ENCODE results near the gene NEUROG1. TPM values are rescaled to one million over a fixed set of nuclear protein-coding genes. Genes with fewer than 3 reads are reported as not detected.

Gene NEUROG1
- total RNA-seq, 2 experiments from 2014 or later: not detected

DNA sequence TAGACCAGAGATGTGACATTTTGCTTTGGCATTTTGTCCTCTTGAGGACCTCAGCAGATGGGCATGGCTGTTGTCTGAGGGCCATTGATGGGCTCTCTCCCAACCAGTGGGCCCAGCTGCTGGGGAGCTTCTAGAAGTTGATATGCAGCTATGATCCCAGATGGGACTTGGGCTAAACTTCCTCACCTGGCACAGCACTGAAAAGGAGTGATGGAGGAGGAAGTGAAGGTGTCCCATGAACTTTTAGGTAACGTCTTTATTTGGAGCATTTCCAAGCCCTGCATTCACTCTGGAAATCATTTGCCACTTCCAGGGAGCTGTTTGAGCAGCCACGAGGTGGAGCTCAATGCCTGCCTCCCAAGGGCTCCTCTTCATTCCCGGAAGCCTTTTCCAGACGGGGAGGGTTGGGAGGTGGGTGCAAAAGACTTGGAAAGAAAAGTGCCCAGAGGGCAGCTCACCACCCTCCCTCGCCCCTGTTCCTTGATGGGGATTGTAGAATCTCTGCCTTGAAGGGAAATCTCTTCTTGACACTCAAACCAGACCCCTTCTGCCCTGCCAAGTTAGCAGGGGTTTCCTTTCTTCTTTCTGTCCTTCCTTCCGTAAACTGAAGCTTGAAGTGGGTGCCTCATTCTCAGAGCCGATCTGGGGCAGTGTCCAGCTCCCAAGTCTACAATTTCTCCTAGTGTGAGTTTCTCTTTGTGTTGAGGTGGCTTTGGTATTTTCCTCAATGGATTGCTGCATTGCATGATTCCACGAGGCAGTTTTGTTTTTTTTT lies 18.1 kb upstream of the NEUROG1 start:
- H3K9me3 Mint-ChIP-seq: no peaks in the 10 kb centered on the region
- ATAC-seq (no peak), DNase-seq (no peak)
- TF ChIP-seq, protein P1, sequence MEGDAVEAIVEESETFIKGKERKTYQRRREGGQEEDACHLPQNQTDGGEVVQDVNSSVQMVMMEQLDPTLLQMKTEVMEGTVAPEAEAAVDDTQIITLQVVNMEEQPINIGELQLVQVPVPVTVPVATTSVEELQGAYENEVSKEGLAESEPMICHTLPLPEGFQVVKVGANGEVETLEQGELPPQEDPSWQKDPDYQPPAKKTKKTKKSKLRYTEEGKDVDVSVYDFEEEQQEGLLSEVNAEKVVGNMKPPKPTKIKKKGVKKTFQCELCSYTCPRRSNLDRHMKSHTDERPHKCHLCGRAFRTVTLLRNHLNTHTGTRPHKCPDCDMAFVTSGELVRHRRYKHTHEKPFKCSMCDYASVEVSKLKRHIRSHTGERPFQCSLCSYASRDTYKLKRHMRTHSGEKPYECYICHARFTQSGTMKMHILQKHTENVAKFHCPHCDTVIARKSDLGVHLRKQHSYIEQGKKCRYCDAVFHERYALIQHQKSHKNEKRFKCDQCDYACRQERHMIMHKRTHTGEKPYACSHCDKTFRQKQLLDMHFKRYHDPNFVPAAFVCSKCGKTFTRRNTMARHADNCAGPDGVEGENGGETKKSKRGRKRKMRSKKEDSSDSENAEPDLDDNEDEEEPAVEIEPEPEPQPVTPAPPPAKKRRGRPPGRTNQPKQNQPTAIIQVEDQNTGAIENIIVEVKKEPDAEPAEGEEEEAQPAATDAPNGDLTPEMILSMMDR (IDR thresholded peaks at IDR 0.05): no peak
- POLR2A ChIA-PET: no interaction called here
- H3K4me3 Mint-ChIP-seq: no peak overlapping the region
- intact Hi-C loops (cut with micrococcal nuclease): loop anchor here (2.0 kb wide), 1 partner anchor 89 kb away; no protein-coding TSS in a partner anchor
- peaks cover 45% of the 10 kb centered on the region for H3K27me3 Mint-ChIP-seq
- H3K27ac Mint-ChIP-seq: no peak overlapping the region
- H3K4me1 Mint-ChIP-seq (ENCODE audit: low read depth): no peaks in the 10 kb centered on the region
- CTCF ChIA-PET: interaction anchor here (0.9 to 12.5 kb wide), 6 partner anchors 10 to 276 kb away, joined by 3 to 430 read pairs (median 4); no protein-coding TSS in a partner anchor
- no peaks in the 10 kb centered on the region for H3K36me3 Mint-ChIP-seq (ENCODE audit: low read depth)

DNA sequence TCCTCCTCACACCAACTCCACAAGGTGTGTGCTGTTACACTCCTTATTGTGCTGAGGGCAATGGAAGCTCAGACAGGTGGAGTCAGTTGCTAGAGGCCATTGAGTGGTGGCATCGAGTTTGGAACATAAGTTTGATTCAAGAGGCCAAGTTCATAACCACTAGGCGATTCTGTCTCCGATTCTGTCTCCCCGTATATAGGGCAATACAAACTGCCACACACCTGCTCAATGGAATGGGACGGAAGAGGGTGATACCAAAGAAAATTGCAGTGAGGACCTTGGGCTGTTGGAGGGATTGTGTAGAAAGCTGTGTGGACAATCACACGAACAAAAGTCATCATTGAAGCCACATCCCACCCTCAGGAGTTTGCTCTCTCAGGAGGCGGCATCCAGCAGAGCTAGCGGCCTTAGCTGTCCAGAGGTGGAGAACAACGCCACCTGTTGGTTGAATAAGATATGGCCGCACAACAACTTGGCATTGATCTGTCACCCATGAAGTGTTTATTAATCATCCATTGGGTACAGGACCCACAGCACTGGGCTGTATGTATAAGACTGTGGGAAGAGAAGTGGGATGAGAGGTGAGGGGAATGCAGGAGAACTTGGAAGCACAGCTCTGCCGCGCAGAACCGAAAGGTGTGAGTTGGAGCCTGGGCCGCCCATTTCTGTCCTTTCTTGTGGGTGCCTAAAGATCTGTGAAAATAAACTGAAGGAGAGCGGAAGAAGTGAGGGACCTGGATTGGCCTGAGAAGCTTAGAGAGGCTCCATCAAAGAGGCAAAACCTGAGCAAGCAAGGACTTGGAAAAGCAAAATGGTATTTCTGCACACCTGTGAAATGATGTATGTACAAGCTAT lies 16.1 kb upstream of the NEUROG1 start:
- intact Hi-C loops (cut with micrococcal nuclease): loop anchor here (2.0 kb wide), 1 partner anchor 87 kb away; no protein-coding TSS in a partner anchor
- ATAC-seq: peak; percentile 91
- POLR2A ChIA-PET: interaction anchor here (1.0 to 1.2 kb wide), 2 partner anchors 85 to 86 kb away, joined by 3 read pairs; no protein-coding TSS in a partner anchor

DNA sequence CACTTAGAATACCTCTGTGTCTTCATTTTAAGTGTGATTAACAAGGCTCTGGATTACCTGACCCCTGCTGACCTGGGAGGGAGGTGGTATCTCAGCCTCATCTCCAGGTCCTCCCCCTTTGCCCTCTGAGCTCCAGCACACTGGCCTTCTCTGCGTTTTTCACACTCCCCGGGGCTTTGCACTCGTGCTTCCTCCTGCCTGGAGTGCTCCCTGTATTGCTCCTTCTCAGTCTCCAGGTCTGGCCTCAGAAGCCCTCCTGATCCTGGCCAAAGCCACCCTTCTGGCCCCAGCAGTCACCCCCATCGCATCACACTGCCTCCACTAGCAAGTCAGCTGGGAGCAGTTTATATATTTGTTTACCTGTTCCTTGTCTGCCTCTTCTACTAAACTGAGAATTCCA lies 13.6 kb upstream of the NEUROG1 start:
- no peaks in the 10 kb centered on the region for H3K36me3 Mint-ChIP-seq (ENCODE audit: low read depth)
- CTCF ChIA-PET: interaction anchor here (1.0 to 12.5 kb wide), 4 partner anchors 12 to 124 kb away, joined by 3 to 430 read pairs (median 90); no protein-coding TSS in a partner anchor

More for the DNA sequence above, 16.1 kb upstream of the NEUROG1 start:
- TF ChIP-seq, protein P1 (IDR thresholded peaks at IDR 0.05): peak; percentile 79
- Mint-ChIP-seq H3K4me1 (ENCODE audit: low read depth) (no peaks in the 10 kb centered on the region), H3K9me3 (no peaks in the 10 kb centered on the region), H3K27me3 (peaks cover 40% of the 10 kb centered on the region), H3K36me3 (ENCODE audit: low read depth) (no peaks in the 10 kb centered on the region), H3K4me3 (no peak overlapping the region), H3K27ac (no peak overlapping the region)
- DNase-seq: peak; percentile 81
- CTCF ChIA-PET: interaction anchor here (0.7 to 12.5 kb wide), 25 partner anchors 9 to 349 kb away, joined by 3 to 430 read pairs (median 4); no protein-coding TSS in a partner anchor

DNA sequence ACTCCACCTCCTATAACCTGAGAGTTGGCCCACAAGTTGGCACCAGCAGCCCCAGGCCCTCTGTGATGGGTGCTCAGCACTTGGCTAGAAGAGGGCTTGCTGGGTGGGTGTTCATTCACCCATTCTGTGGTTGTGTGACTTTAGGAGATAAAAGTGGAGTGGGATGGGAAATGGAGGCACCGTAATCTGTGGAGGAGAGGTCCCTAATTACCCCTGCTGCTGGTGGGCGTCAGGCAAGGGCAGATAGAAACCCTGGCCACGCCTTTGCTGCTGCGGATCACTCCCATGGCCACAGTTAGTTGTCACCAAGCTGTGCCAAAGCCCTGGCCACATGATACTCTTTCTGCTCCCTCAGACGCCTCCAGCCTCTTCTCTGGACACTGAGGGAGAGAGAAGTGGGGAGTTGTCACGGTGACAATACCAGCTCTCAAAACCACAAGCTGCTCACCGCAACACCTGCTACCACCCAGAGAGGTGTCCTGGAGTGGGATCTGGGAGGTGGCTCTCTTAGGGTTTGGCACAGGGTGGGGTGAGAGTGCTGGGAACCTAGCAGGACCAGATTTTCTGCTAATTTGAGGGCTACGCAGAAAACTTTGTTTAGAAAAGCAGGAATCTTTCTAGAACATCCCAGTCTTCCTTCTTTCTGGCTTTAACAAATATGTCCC lies 12.0 kb upstream of the NEUROG1 start:
- POLR2A ChIA-PET: no interaction called here
- Mint-ChIP-seq H3K4me1 (ENCODE audit: low read depth) (peaks cover 16% of the 10 kb centered on the region), H3K27me3 (peaks cover 59% of the 10 kb centered on the region), H3K4me3 (no peak overlapping the region), H3K36me3 (ENCODE audit: low read depth) (no peaks in the 10 kb centered on the region), H3K9me3 (no peaks in the 10 kb centered on the region), H3K27ac (no peak overlapping the region)
- ATAC-seq (no peak), DNase-seq (no peak)
- CTCF ChIA-PET: interaction anchor here (1.1 to 12.5 kb wide), 3 partner anchors 16 to 86 kb away, joined by 3 to 430 read pairs (median 173); no protein-coding TSS in a partner anchor
- intact Hi-C loops (cut with micrococcal nuclease): no loop called here
- TF ChIP-seq, protein P1 (IDR thresholded peaks at IDR 0.05): no peak

More for the DNA sequence above, 13.6 kb upstream of the NEUROG1 start:
- no peak for ATAC-seq
- POLR2A ChIA-PET: no interaction called here
- no peak overlapping the region for H3K4me3 Mint-ChIP-seq
- no peak overlapping the region for H3K27ac Mint-ChIP-seq
- no peaks in the 10 kb centered on the region for H3K9me3 Mint-ChIP-seq
- no peak for DNase-seq
- TF ChIP-seq, protein P1 (IDR thresholded peaks at IDR 0.05): no peak
- intact Hi-C loops (cut with micrococcal nuclease): no loop called here
- H3K4me1 Mint-ChIP-seq (ENCODE audit: low read depth): peaks cover 5% of the 10 kb centered on the region
- peaks cover 51% of the 10 kb centered on the region for H3K27me3 Mint-ChIP-seq

All from activated CD8-positive, alpha-beta T cell treated with anti-CD3 and anti-CD28 coated beads for 36 hours (primary cell).